Measurements from ENCODE around the gene MLIP. TPM values are rescaled to one million over a fixed set of nuclear protein-coding genes. Genes with fewer than 3 reads are reported as not detected.

MLIP gene
- total and polyA plus RNA-seq, 4 donors, result 2.0 to 6.0 (median 3.2) TPM

GRCh38 chr6:54195637-54196036 is 84.4 kb downstream of the MLIP start:
- Histone ChIP-seq H3K9ac (ENCODE audit: low read depth in 1 of 2, low read length in 2 of 2) (no peak overlapping the region), H3K27me3 (ENCODE audit: control insufficient read depth in 4 of 4, insufficient read depth in 4 of 4, low read length in 3 of 4) (no peaks in the 10 kb centered on the region), H3K4me1 (ENCODE audit: control insufficient read depth in 4 of 4, insufficient read depth in 4 of 4, low read length in 3 of 4) (peaks cover 0 to 7% (median 3%) of the 10 kb centered on the region in 4 donors), H3K4me3 (ENCODE audit: low read depth in 1 of 3, low read length in 3 of 3) (no peak overlapping the region), H3K9me3 (ENCODE audit: control insufficient read depth in 4 of 4, low read length in 3 of 4) (no peaks in the 10 kb centered on the region), H3K36me3 (ENCODE audit: control insufficient read depth in 4 of 4, insufficient read depth in 3 of 4, low read depth in 1 of 4, low read length in 3 of 4) (no peaks in the 10 kb centered on the region), H3K27ac (ENCODE audit: low read depth in 1 of 2, low read length in 2 of 2) (no peak overlapping the region)
- no peak for DNase-seq (ENCODE audit: low spot score)
- TF ChIP-seq MAX (IDR thresholded peaks at IDR 0.05), result no peak
- no peak for TF ChIP-seq HNF4A (conservative IDR thresholded peaks at IDR 0.05)
- TF ChIP-seq HNF4G (IDR thresholded peaks at IDR 0.05), result no peak
- TF ChIP-seq YY1 (IDR thresholded peaks at IDR 0.05), result no peak
- TF ChIP-seq, protein P1, sequence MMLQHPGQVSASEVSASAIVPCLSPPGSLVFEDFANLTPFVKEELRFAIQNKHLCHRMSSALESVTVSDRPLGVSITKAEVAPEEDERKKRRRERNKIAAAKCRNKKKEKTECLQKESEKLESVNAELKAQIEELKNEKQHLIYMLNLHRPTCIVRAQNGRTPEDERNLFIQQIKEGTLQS (IDR thresholded peaks at IDR 0.05), result no peak
- TF ChIP-seq SP1 (IDR thresholded peaks at IDR 0.05), result no peak
- no peak for TF ChIP-seq EGR1 (IDR thresholded peaks at IDR 0.05; ENCODE audit: low read depth in 2 of 2)
- TF ChIP-seq FOXA1 (IDR thresholded peaks at IDR 0.05), result no peak
- TF ChIP-seq NR2F2 (IDR thresholded peaks at IDR 0.05), result no peak
- TF ChIP-seq ZBTB33 (IDR thresholded peaks at IDR 0.05), result no peak
- no peak for TF ChIP-seq JUND (IDR thresholded peaks at IDR 0.05)
- TF ChIP-seq RAD21 (IDR thresholded peaks at IDR 0.05), result no peak
- no peak for TF ChIP-seq TAF1 (conservative IDR thresholded peaks at IDR 0.05)
- no peak for TF ChIP-seq GABPA (IDR thresholded peaks at IDR 0.05 in 1 of 2, conservative IDR thresholded peaks at IDR 0.05 in 1 of 2)
- no peak for TF ChIP-seq FOXA2 (IDR thresholded peaks at IDR 0.05)
- TF ChIP-seq, protein P2, sequence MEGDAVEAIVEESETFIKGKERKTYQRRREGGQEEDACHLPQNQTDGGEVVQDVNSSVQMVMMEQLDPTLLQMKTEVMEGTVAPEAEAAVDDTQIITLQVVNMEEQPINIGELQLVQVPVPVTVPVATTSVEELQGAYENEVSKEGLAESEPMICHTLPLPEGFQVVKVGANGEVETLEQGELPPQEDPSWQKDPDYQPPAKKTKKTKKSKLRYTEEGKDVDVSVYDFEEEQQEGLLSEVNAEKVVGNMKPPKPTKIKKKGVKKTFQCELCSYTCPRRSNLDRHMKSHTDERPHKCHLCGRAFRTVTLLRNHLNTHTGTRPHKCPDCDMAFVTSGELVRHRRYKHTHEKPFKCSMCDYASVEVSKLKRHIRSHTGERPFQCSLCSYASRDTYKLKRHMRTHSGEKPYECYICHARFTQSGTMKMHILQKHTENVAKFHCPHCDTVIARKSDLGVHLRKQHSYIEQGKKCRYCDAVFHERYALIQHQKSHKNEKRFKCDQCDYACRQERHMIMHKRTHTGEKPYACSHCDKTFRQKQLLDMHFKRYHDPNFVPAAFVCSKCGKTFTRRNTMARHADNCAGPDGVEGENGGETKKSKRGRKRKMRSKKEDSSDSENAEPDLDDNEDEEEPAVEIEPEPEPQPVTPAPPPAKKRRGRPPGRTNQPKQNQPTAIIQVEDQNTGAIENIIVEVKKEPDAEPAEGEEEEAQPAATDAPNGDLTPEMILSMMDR (IDR thresholded peaks at IDR 0.05; ENCODE audit: low read depth, low read length, missing input control), result no peak
- no peak for TF ChIP-seq RXRA (IDR thresholded peaks at IDR 0.05)
- TF ChIP-seq REST (IDR thresholded peaks at IDR 0.05), result no peak
- WGBS, result 83% methylated on average over 3 of the region's 3 CpGs
